Measurements from ENCODE around the gene OSBP.
A peak's percentile ranks its signal among the peaks of the same experiment; 100 is the strongest.

The OSBP gene

GRCh38 chr11:59601788-59602187 lies 13.8 kb downstream of the OSBP start:
- H3K36me3 ChIP-seq (ENCODE audit: control insufficient read depth, insufficient read depth, low read length), result peaks cover 22% of the 10 kb centered on the region
- H3K18ac ChIP-seq (ENCODE audit: low read length), result no peak overlapping the region
- no CpG with 5 or more reads among the region's 4 CpGs for WGBS (ENCODE audit: extremely low coverage, insufficient coverage, low lambda C conversion rate)

GRCh38 chr11:59600636-59601035 lies 14.9 kb downstream of the OSBP start:
- Histone ChIP-seq H3K79me2 (ENCODE audit: control insufficient read depth, insufficient read depth, low read length) (no peaks in the 10 kb centered on the region), H3K4me1 (ENCODE audit: control insufficient read depth, low read depth, low read length) (no peaks in the 10 kb centered on the region), H4K5ac (ENCODE audit: low read length) (no peak overlapping the region), H3K4me2 (ENCODE audit: low read length) (no peak overlapping the region), H3K9ac (ENCODE audit: low read length) (no peak overlapping the region), H3K18ac (ENCODE audit: low read length) (no peak overlapping the region), H2AK5ac (ENCODE audit: low read length) (no peak overlapping the region), H3K27ac (ENCODE audit: low read depth, low read length) (no peak overlapping the region), H3K56ac (ENCODE audit: low read length) (no peak overlapping the region), H2BK5ac (ENCODE audit: low read length) (no peak overlapping the region), H3K36me3 (ENCODE audit: control insufficient read depth, insufficient read depth, low read length) (peaks cover 25% of the 10 kb centered on the region), H3K4ac (ENCODE audit: low read depth, low read length) (no peak overlapping the region), H3K27me3 (ENCODE audit: insufficient read depth, low read length, poor library complexity) (no peaks in the 10 kb centered on the region), H3K79me1 (ENCODE audit: low read length) (peaks cover 4% of the 10 kb centered on the region), H2BK120ac (ENCODE audit: low read depth, low read length) (no peak overlapping the region), H3K23ac (ENCODE audit: low read length) (no peak overlapping the region), H4K8ac (ENCODE audit: low read depth, low read length) (no peak overlapping the region), H2BK15ac (replicated peaks; ENCODE audit: low read depth) (no peak overlapping the region), H3K4me3 (ENCODE audit: low read length) (no peak overlapping the region)
- no peak for DNase-seq
- WGBS (ENCODE audit: extremely low coverage, insufficient coverage, low lambda C conversion rate), result no CpG with 5 or more reads among the region's 4 CpGs

More at GRCh38 chr11:59601788-59602187, 13.8 kb downstream of the OSBP start:
- Histone ChIP-seq H4K8ac (ENCODE audit: low read depth, low read length) (no peak overlapping the region), H3K79me1 (ENCODE audit: low read length) (peaks cover 3% of the 10 kb centered on the region), H2BK5ac (ENCODE audit: low read length) (no peak overlapping the region), H3K4me1 (ENCODE audit: control insufficient read depth, low read depth, low read length) (no peaks in the 10 kb centered on the region), H3K27me3 (ENCODE audit: insufficient read depth, low read length, poor library complexity) (no peaks in the 10 kb centered on the region), H4K5ac (ENCODE audit: low read length) (no peak overlapping the region), H3K4me3 (ENCODE audit: low read length) (no peak overlapping the region), H3K56ac (ENCODE audit: low read length) (no peak overlapping the region), H3K27ac (ENCODE audit: low read depth, low read length) (no peak overlapping the region), H2BK120ac (ENCODE audit: low read depth, low read length) (no peak overlapping the region), H3K9ac (ENCODE audit: low read length) (no peak overlapping the region), H3K23ac (ENCODE audit: low read length) (no peak overlapping the region), H2AK5ac (ENCODE audit: low read length) (no peak overlapping the region), H2BK15ac (replicated peaks; ENCODE audit: low read depth) (no peak overlapping the region), H3K79me2 (ENCODE audit: control insufficient read depth, insufficient read depth, low read length) (no peaks in the 10 kb centered on the region), H3K4ac (ENCODE audit: low read depth, low read length) (no peak overlapping the region), H3K4me2 (ENCODE audit: low read length) (no peak overlapping the region)
- no peak for DNase-seq

- Histone ChIP-seq H3K27ac (ENCODE audit: low read depth, low read length) (no peak overlapping the region), H3K4ac (ENCODE audit: low read depth, low read length) (no peak overlapping the region), H3K79me1 (ENCODE audit: low read length) (peaks cover 4% of the 10 kb centered on the region), H3K9ac (ENCODE audit: low read length) (no peak overlapping the region), H2BK5ac (ENCODE audit: low read length) (no peak overlapping the region), H3K4me2 (ENCODE audit: low read length) (no peak overlapping the region), H3K23ac (ENCODE audit: low read length) (no peak overlapping the region), H3K56ac (ENCODE audit: low read length) (no peak overlapping the region), H3K4me3 (ENCODE audit: low read length) (no peak overlapping the region), H3K36me3 (ENCODE audit: control insufficient read depth, insufficient read depth, low read length) (peaks cover 25% of the 10 kb centered on the region), H4K8ac (ENCODE audit: low read depth, low read length) (no peak overlapping the region), H3K18ac (ENCODE audit: low read length) (no peak overlapping the region), H3K79me2 (ENCODE audit: control insufficient read depth, insufficient read depth, low read length) (no peaks in the 10 kb centered on the region), H2BK15ac (replicated peaks; ENCODE audit: low read depth) (no peak overlapping the region), H2AK5ac (ENCODE audit: low read length) (no peak overlapping the region), H4K5ac (ENCODE audit: low read length) (no peak overlapping the region), H2BK120ac (ENCODE audit: low read depth, low read length) (no peak overlapping the region), H3K4me1 (ENCODE audit: control insufficient read depth, low read depth, low read length) (no peaks in the 10 kb centered on the region), H3K27me3 (ENCODE audit: insufficient read depth, low read length, poor library complexity) (no peaks in the 10 kb centered on the region)
- DNase-seq, result no peak
- no CpG with 5 or more reads among the region's 2 CpGs for WGBS (ENCODE audit: extremely low coverage, insufficient coverage, low lambda C conversion rate)
These were observed 15.3 kb downstream of the OSBP start for GRCh38 chr11:59600234-59600633.

GRCh38 chr11:59598961-59599360 lies 16.6 kb downstream of the OSBP start:
- H3K79me1 ChIP-seq (ENCODE audit: low read length), result peaks cover 4% of the 10 kb centered on the region
- H2AK5ac ChIP-seq (ENCODE audit: low read length), result no peak overlapping the region
- H4K5ac ChIP-seq (ENCODE audit: low read length), result no peak overlapping the region
- H3K27me3 ChIP-seq (ENCODE audit: insufficient read depth, low read length, poor library complexity), result no peaks in the 10 kb centered on the region
- no peak overlapping the region for H3K4me2 ChIP-seq (ENCODE audit: low read length)
- no peak overlapping the region for H3K56ac ChIP-seq (ENCODE audit: low read length)
- H3K27ac ChIP-seq (ENCODE audit: low read depth, low read length), result no peak overlapping the region
- no peak overlapping the region for H2BK5ac ChIP-seq (ENCODE audit: low read length)
- H3K4me1 ChIP-seq (ENCODE audit: control insufficient read depth, low read depth, low read length), result no peaks in the 10 kb centered on the region
- H3K79me2 ChIP-seq (ENCODE audit: control insufficient read depth, insufficient read depth, low read length), result no peaks in the 10 kb centered on the region
- H3K4ac ChIP-seq (ENCODE audit: low read depth, low read length), result no peak overlapping the region
- no peak for DNase-seq
- no peak overlapping the region for H4K8ac ChIP-seq (ENCODE audit: low read depth, low read length)
- H3K18ac ChIP-seq (ENCODE audit: low read length), result no peak overlapping the region
- WGBS (ENCODE audit: extremely low coverage, insufficient coverage, low lambda C conversion rate), result no CpG with 5 or more reads among the region's 1 CpG
- no peak overlapping the region for H3K9ac ChIP-seq (ENCODE audit: low read length)
- no peak overlapping the region for H3K4me3 ChIP-seq (ENCODE audit: low read length)
- no peak overlapping the region for H2BK15ac ChIP-seq (replicated peaks; ENCODE audit: low read depth)
- H2BK120ac ChIP-seq (ENCODE audit: low read depth, low read length), result no peak overlapping the region
- no peak overlapping the region for H3K23ac ChIP-seq (ENCODE audit: low read length)
- peaks cover 26% of the 10 kb centered on the region for H3K36me3 ChIP-seq (ENCODE audit: control insufficient read depth, insufficient read depth, low read length)

- Histone ChIP-seq H3K23ac (ENCODE audit: low read length) (no peak overlapping the region), H4K8ac (ENCODE audit: low read depth, low read length) (no peak overlapping the region), H3K4me3 (ENCODE audit: low read length) (no peak overlapping the region), H3K9ac (ENCODE audit: low read length) (no peak overlapping the region), H3K27me3 (ENCODE audit: insufficient read depth, low read length, poor library complexity) (no peaks in the 10 kb centered on the region), H3K18ac (ENCODE audit: low read length) (no peak overlapping the region), H3K79me1 (ENCODE audit: low read length) (no peaks in the 10 kb centered on the region), H3K4me2 (ENCODE audit: low read length) (no peak overlapping the region), H4K5ac (ENCODE audit: low read length) (no peak overlapping the region), H3K36me3 (ENCODE audit: control insufficient read depth, insufficient read depth, low read length) (no peaks in the 10 kb centered on the region), H2AK5ac (ENCODE audit: low read length) (no peak overlapping the region), H2BK120ac (ENCODE audit: low read depth, low read length) (no peak overlapping the region), H3K79me2 (ENCODE audit: control insufficient read depth, insufficient read depth, low read length) (no peaks in the 10 kb centered on the region), H3K56ac (ENCODE audit: low read length) (no peak overlapping the region), H2BK5ac (ENCODE audit: low read length) (no peak overlapping the region), H3K4ac (ENCODE audit: low read depth, low read length) (no peak overlapping the region), H3K27ac (ENCODE audit: low read depth, low read length) (no peak overlapping the region), H3K4me1 (ENCODE audit: control insufficient read depth, low read depth, low read length) (no peaks in the 10 kb centered on the region), H2BK15ac (replicated peaks; ENCODE audit: low read depth) (no peak overlapping the region)
- no CpG with 5 or more reads among the region's 2 CpGs for WGBS (ENCODE audit: extremely low coverage, insufficient coverage, low lambda C conversion rate)
- DNase-seq, result no peak
These were observed 31.3 kb downstream of the OSBP start for GRCh38 chr11:59584294-59584693.

GRCh38 chr11:59582006-59582405 lies 33.6 kb downstream of the OSBP start:
- H3K56ac ChIP-seq (ENCODE audit: low read length), result no peak overlapping the region
- H2BK5ac ChIP-seq (ENCODE audit: low read length), result no peak overlapping the region
- H4K5ac ChIP-seq (ENCODE audit: low read length), result no peak overlapping the region
- no peak overlapping the region for H2BK15ac ChIP-seq (replicated peaks; ENCODE audit: low read depth)
- H3K9ac ChIP-seq (ENCODE audit: low read length), result no peak overlapping the region
- H3K4me3 ChIP-seq (ENCODE audit: low read length), result no peak overlapping the region
- no peaks in the 10 kb centered on the region for H3K79me1 ChIP-seq (ENCODE audit: low read length)
- no peak overlapping the region for H3K4me2 ChIP-seq (ENCODE audit: low read length)
- DNase-seq, result peak; percentile 27
- no peak overlapping the region for H3K23ac ChIP-seq (ENCODE audit: low read length)
- H3K79me2 ChIP-seq (ENCODE audit: control insufficient read depth, insufficient read depth, low read length), result no peaks in the 10 kb centered on the region
- H2AK5ac ChIP-seq (ENCODE audit: low read length), result no peak overlapping the region
- H3K18ac ChIP-seq (ENCODE audit: low read length), result no peak overlapping the region
- no peak overlapping the region for H4K8ac ChIP-seq (ENCODE audit: low read depth, low read length)
- no peaks in the 10 kb centered on the region for H3K36me3 ChIP-seq (ENCODE audit: control insufficient read depth, insufficient read depth, low read length)
- no peak overlapping the region for H2BK120ac ChIP-seq (ENCODE audit: low read depth, low read length)
- H3K27me3 ChIP-seq (ENCODE audit: insufficient read depth, low read length, poor library complexity), result no peaks in the 10 kb centered on the region
- no peak overlapping the region for H3K27ac ChIP-seq (ENCODE audit: low read depth, low read length)
- H3K4ac ChIP-seq (ENCODE audit: low read depth, low read length), result no peak overlapping the region
- H3K4me1 ChIP-seq (ENCODE audit: control insufficient read depth, low read depth, low read length), result no peaks in the 10 kb centered on the region
- no CpG with 5 or more reads among the region's 1 CpG for WGBS (ENCODE audit: extremely low coverage, insufficient coverage, low lambda C conversion rate)

All from mesendoderm (in vitro differentiated cells).